HG02884 (cell line): ENCODE measurements around the gene NAA16.

ENCODE experiments used
- ATAC-seq: cut with Tn5 transposase; IDR thresholded peaks from one replicate; pipeline ENCODE4 v1.9.1; 2021; ENCODE audit warnings: mild to moderate bottlenecking, moderate library complexity; ENCODE audit not compliant: unreplicated experiment

Gene NAA16

GRCh38 chr13:41302743-41303142 is 8.3 kb upstream of the NAA16 start:
- no peak for ATAC-seq

GRCh38 chr13:41304551-41304950 is 6.5 kb upstream of the NAA16 start:
- ATAC-seq: no peak

GRCh38 chr13:41306271-41307145 is 4.6 kb upstream of the NAA16 start:
- no peak for ATAC-seq

DNA sequence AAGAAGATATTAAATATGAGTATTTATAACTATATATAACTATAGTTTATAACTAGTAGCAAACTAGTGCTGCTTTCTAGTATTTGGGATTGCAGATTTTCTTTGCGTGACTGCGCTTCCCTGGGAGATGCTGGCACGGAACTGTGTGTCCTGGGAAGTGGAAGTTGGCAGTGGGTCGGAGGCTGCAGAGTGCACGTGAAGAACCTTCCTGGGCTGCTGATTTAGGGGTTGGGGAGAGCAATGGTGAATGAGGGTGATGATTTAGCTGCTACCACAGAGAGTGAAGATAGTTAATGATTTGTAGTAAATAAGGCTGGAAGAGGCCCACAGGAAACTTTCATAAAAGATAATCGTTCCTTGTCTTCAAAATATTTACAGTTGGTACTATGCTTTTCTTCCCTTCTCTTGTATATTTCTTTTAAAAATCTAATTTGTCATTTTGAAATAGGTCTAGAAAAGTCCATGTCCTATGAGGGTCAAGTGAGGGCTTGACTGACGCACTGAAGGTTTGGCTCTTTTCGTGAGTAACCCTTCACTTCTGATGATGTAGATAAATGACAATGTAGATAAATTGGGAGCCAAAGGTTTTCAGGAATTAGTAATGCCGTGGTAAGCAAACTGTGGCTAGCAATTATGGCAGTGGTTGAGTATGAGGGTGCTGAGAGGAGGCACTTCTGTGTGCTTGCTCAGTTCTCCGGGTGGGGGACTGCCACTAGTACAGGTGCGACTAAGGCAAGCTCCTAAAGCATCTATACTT is 3.0 kb upstream of the NAA16 start:
- no peak for ATAC-seq

- ATAC-seq: peak; percentile 41
Measured at GRCh38 chr13:41311406-41312175, 524 bp downstream of the NAA16 start.

GRCh38 chr13:41312176-41312500 is 1.1 kb downstream of the NAA16 start:
- ATAC-seq: no peak

GRCh38 chr13:41313117-41313516 is 2.0 kb downstream of the NAA16 start:
- ATAC-seq: no peak

DNA sequence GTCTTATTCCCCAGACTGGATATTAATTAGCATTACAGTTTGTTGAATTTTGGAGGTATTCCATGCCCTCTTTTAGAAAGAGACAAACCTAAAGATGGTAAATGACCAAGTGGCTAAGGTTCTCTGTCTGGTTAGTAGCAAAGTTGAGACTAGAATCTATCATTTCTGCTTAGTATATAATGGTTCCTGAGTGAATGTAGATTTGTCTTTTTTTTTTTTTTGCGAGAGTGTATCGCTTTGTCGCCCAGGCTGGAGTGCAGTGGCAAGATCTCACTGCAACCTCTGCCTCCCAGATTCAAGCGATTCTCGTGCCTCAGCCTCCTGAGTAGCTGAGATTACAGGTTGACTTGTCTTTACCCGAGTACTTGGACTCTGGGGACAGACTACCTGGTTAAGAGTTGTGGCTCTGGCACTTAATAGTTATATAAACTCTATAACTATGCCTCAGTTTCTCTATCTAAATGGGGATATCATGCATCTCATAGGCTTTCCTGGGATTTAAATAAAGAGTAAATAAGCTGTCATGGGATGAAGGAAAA is 2.7 kb downstream of the NAA16 start:
- no peak for ATAC-seq

DNA sequence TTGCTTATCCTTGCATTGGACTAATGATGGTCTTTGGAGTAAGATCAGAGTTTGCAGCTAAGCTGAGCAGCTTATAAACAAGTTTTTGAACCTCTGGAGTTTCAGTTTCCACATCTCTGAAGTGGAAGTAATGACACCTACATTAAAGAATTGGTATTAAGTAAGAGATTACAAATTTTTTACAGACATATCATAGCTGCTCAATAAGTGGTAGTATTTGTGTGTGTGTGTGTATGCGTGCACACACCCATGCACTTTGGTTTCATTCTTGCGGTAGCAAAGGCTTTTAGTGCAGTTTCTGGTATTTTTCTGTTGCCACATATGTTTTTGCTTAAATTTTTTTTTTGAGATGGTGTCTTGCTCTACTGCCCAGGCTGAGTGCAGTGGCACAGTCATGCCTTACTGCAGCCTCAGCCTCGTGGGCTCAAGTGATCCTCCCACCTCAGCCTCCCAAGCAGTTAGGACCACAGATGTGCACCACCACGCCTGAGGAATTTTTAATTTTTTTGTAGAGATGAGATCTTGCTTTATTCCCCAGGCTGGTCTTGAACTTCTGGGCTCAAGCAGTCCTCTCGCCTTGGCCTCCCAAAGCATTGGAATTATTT is 4.5 kb downstream of the NAA16 start:
- no peak for ATAC-seq

DNA sequence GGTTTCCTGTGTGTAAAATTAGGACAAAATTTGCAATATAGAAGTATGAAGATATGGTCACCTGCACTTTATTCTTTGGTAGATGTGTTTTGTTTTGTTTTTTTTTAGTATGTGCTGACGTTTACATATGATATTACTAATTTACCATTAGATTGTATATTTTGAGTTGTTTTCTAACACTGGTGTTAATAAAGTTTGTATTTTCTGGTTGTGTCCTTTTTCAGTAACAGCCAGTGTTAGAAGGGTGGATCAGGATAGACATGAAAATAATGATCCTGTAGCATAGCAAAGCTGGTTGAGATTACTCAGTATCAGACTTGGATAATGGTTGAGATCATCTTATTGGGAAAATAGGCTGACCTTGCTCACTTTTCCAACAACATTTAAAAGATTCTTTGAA is 6.2 kb downstream of the NAA16 start:
- ATAC-seq: no peak

DNA sequence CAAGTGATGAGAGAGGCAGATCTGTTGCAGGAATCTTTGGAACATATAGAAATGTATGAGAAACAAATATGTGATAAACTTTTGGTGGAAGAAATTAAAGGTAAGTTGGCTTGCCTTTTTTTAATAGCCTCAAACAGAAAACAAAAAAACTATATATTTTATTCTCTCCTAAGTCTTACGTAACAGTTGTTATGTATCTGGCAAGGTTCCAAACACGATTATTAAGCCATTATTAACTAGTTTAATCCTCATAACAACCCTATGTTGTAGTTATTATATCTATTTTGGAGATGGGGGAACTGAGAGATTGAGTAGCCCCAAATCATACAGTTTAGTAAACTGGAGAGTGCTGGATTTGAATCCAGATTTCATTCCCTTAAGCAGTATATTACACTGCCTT is 14.7 kb downstream of the NAA16 start:
- no peak for ATAC-seq

GRCh38 chr13:41326661-41327060 is 15.6 kb downstream of the NAA16 start:
- ATAC-seq: no peak

DNA sequence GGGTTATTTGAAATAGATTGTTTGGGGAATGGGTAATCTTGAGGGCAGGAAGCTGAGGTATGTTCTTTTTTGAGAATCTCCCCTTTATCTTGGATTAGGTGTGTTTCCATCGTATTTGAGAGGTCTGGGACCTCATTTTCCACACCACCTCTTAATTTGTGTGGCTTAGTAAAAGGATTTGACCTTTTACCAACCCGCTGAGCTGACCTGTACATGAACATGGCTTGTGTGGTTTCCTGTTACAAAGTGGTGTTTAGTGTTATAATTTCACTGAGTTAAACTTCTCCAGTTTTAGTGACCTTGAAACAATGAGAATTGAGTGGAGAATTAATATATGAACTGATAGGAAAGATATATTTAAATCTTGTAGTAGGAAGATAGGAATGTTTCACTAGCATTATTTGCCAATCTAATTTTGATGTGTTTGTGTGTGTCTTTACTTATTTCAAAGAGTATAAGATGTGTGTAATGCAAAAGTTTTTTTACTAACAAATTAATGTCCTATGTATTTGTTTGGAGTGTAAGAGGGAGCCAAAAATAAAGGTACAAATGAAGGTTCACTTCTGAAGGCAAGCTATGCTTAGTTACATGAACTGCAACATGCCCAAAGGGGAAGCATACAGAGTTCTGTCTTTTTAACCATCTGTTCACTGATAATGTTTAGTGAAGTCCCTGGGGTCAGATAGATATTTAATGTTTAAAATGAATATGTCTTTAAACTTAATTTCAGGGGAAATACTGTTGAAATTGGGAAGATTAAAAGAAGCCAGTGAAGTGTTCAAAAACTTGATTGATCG is 17.1 kb downstream of the NAA16 start:
- no peak for ATAC-seq

- ATAC-seq: no peak
Measured at GRCh38 chr13:41332829-41333228, 21.8 kb downstream of the NAA16 start.

DNA sequence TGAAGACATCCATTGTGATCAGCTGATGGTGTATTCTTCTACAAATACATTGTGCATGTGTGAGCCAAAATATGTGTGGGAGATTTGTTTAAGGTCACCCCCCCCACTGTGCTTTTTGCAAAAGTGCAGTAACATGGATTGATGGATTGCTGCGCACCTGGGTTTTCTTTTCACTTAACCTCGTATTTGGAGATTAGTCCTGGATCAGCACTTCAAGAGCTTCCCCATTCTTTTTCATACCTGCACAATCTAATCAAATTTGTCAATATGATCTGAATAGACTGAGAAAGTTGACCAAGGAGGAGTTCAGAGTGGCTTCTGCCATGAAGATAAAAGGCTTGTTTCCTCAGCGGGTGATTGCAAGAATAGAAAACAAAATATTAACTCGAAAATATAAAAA is 23.7 kb downstream of the NAA16 start:
- ATAC-seq: no peak

DNA sequence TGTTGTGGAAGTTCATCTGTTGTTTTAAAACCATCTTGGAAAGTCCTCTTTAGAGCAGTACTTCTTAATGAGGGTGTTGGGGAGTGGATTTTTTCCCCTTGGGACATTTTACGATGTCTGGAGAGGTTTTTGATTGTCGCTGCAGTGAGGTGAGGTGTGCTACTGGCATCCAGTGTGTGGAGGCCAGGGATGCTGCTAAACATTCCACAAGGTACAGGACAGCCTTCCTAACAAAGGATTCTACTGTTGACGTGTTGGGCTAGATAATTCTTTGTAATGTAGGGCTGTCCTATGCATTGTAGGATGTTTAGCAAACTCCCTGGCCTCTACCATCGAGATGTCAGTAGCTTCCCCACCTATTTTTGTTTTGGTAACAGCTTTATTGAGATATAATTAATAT is 33.3 kb downstream of the NAA16 start:
- no peak for ATAC-seq

GRCh38 chr13:41345165-41345913 is 34.3 kb downstream of the NAA16 start:
- no peak for ATAC-seq

- no peak for ATAC-seq
Measured at GRCh38 chr13:41345914-41346589, 35.0 kb downstream of the NAA16 start.
